Activated B cell treated with CpG ODN at 0.5 μM for 24 hours (primary cell): ENCODE results near the gene NUDT2. TPM values are rescaled to one million over a fixed set of nuclear protein-coding genes. Genes with fewer than 3 reads are reported as not detected.
A peak's percentile ranks its signal among the peaks of the same experiment; 100 is the strongest.

Experiments
- ATAC-seq: fragments of 200-7000 bp; cut with Tn5 transposase; one replicate; pipeline ENCODE4 v1.10.0; 2021; ENCODE audit warnings: low read depth, mild to moderate bottlenecking, moderate library complexity
- CTCF ChIA-PET: fragments of 350-600 bp; sonication (Branson Sonifier 250); formaldehyde crosslinking; loops from one replicate; lab custom pipeline; 2021; ENCODE audit warnings: antibody characterized with exemption; lab: Charles Lee
- POLR2A ChIA-PET: fragments of 350-600 bp; sonication (Branson Sonifier 250); formaldehyde crosslinking; loops from one replicate; lab custom pipeline; 2021; ENCODE audit warnings: antibody characterized with exemption; lab: Charles Lee
- DNase-seq: peaks from one replicate; pipeline ENCODE4 v3.0.0; 2022
- H3K27ac Mint-ChIP-seq: one replicate; pipeline ENCODE4 v1.8.0; 2020; ENCODE audit warnings: mixed read lengths
- H3K27me3 Mint-ChIP-seq: one replicate; pipeline ENCODE4 v1.8.0; 2021; ENCODE audit warnings: mixed read lengths
- H3K36me3 Mint-ChIP-seq: one replicate; pipeline ENCODE4 v1.8.0; 2021; ENCODE audit warnings: low read depth, mixed read lengths
- H3K4me1 Mint-ChIP-seq: one replicate; pipeline ENCODE4 v1.8.0; 2021; ENCODE audit warnings: mixed read lengths
- H3K4me3 Mint-ChIP-seq: one replicate; pipeline ENCODE4 v1.8.0; 2020; ENCODE audit warnings: mild to moderate bottlenecking, mixed read lengths
- H3K9me3 Mint-ChIP-seq: one replicate; pipeline ENCODE4 v1.8.0; 2020; ENCODE audit warnings: mixed read lengths
- intact Hi-C: fragments of 100-400 bp; cut with micrococcal nuclease; formaldehyde crosslinking; loops from one replicate; pipeline ENCODE4 v1.15.1; 2024
- total RNA-seq: library from RNA; stranded (reverse); gene quantifications from 2 replicates; pipeline ENCODE4 v1.2.3, GENCODE V29; 2022
- TF ChIP-seq, protein P1 (sequence below): fragments of 200-600 bp; IDR thresholded peaks from one replicate; pipeline ENCODE4 v1.8.0; 2022; ENCODE audit warnings: antibody characterized with exemption, mild to moderate bottlenecking

The NUDT2 gene
- total RNA-seq, 1 donor from 2014 or later: 19.7 TPM

- Mint-ChIP-seq H3K36me3 (peaks cover 10% of the 10 kb centered on the region), H3K4me1 (peaks cover 38% of the 10 kb centered on the region), H3K27ac (peak overlapping the region; percentile 96), H3K9me3 (no peaks in the 10 kb centered on the region), H3K27me3 (no peaks in the 10 kb centered on the region), H3K4me3 (peak overlapping the region; percentile 92)
- ChIA-PET POLR2A (no interaction called here), CTCF (no interaction called here)
- TF ChIP-seq, protein P1, sequence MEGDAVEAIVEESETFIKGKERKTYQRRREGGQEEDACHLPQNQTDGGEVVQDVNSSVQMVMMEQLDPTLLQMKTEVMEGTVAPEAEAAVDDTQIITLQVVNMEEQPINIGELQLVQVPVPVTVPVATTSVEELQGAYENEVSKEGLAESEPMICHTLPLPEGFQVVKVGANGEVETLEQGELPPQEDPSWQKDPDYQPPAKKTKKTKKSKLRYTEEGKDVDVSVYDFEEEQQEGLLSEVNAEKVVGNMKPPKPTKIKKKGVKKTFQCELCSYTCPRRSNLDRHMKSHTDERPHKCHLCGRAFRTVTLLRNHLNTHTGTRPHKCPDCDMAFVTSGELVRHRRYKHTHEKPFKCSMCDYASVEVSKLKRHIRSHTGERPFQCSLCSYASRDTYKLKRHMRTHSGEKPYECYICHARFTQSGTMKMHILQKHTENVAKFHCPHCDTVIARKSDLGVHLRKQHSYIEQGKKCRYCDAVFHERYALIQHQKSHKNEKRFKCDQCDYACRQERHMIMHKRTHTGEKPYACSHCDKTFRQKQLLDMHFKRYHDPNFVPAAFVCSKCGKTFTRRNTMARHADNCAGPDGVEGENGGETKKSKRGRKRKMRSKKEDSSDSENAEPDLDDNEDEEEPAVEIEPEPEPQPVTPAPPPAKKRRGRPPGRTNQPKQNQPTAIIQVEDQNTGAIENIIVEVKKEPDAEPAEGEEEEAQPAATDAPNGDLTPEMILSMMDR: no peak
- DNase-seq: no peak
- ATAC-seq: no peak
- intact Hi-C loops: loop anchor here (2.0 to 10.0 kb wide), 6 partner anchors 150 to 1304 kb away; partner anchors contain the start of genes DCAF12, DCTN3, DNAJA1 and NFX1
Observed at GRCh38 chr9:34328500-34328986, 826 bp upstream of the NUDT2 start.

DNA sequence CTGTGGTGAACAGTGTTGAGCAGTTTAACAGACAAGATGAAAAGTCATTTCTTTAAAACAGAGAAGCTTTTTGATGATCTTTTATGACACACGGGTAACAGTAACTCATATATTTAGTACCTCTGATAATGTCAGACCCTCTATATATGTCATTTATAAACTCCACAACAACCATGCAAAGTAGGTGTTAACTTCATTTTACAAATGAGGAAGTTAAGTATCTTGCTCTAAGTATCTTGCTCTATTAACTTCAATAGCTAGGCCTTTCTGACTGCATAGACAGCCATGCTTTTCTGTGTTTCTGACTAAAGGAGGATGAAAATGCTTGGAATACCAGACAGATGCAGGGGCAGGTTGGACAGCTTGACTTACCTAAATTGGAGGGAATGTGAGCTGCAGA is 1.8 kb downstream of the NUDT2 start:
- CTCF ChIA-PET: interaction anchor here (0.6 to 1.4 kb wide), 6 partner anchors 39 to 1174 kb away, joined by 3 to 4 read pairs (median 3); partner anchors contain the start of gene DNAI1
- ATAC-seq: no peak
- peaks cover 38% of the 10 kb centered on the region for H3K4me1 Mint-ChIP-seq
- H3K4me3 Mint-ChIP-seq: peak overlapping the region; percentile 48
- H3K36me3 Mint-ChIP-seq: peaks cover 11% of the 10 kb centered on the region
- H3K27me3 Mint-ChIP-seq: no peaks in the 10 kb centered on the region
- TF ChIP-seq, protein P1: no peak
- intact Hi-C loops: loop anchor here (5.0 kb wide), 1 partner anchor 191 kb away; the partner anchor contains the start of gene ENHO
- H3K9me3 Mint-ChIP-seq: no peaks in the 10 kb centered on the region
- peak overlapping the region; percentile 59 for H3K27ac Mint-ChIP-seq
- POLR2A ChIA-PET: interaction anchor here (0.6 to 1.7 kb wide), 3 partner anchors 46 to 741 kb away, joined by 3 to 9 read pairs (median 4); partner anchors contain the start of gene MYORG
- no peak for DNase-seq

- no peak overlapping the region for H3K27ac Mint-ChIP-seq
- no peaks in the 10 kb centered on the region for H3K27me3 Mint-ChIP-seq
- ChIA-PET CTCF (interaction anchor here (0.6 to 3.2 kb wide), 8 partner anchors 44 to 302 kb away, joined by 3 to 13 read pairs (median 4); partner anchors contain the start of genes DNAI1 and MYORG), POLR2A (no interaction called here)
- ATAC-seq (no peak), DNase-seq (no peak)
- H3K4me3 Mint-ChIP-seq: no peak overlapping the region
- H3K9me3 Mint-ChIP-seq: no peaks in the 10 kb centered on the region
- intact Hi-C loops: loop anchor here (1.0 to 5.0 kb wide), 4 partner anchors 168 to 271 kb away; partner anchors contain the start of gene ENHO
- peaks cover 38% of the 10 kb centered on the region for H3K4me1 Mint-ChIP-seq
- TF ChIP-seq, protein P1: no peak
- peaks cover 15% of the 10 kb centered on the region for H3K36me3 Mint-ChIP-seq
Observed at GRCh38 chr9:34332076-34332964, 3.0 kb downstream of the NUDT2 start.

- Mint-ChIP-seq H3K4me1 (peaks cover 30% of the 10 kb centered on the region), H3K4me3 (no peak overlapping the region), H3K27ac (no peak overlapping the region), H3K27me3 (no peaks in the 10 kb centered on the region), H3K36me3 (peaks cover 17% of the 10 kb centered on the region), H3K9me3 (no peaks in the 10 kb centered on the region)
- no peak for DNase-seq
- ChIA-PET POLR2A (no interaction called here), CTCF (interaction anchor here (0.7 to 3.2 kb wide), 5 partner anchors 10 to 258 kb away, joined by 3 to 13 read pairs (median 3); partner anchors contain the start of gene MYORG)
- intact Hi-C loops: loop anchor here (2.0 to 5.0 kb wide), 2 partner anchors 188 to 257 kb away; partner anchors contain the start of gene ENHO
- TF ChIP-seq, protein P1: no peak
- ATAC-seq: no peak
Observed at GRCh38 chr9:34333836-34334235, 4.5 kb downstream of the NUDT2 start.
